HG03175 (cell line): ENCODE results near the gene FLT3LG.

Experiments used
- ATAC-seq: cut with Tn5 transposase; IDR thresholded peaks from one replicate; pipeline ENCODE4 v1.9.1; 2021; ENCODE audit warnings: mild to moderate bottlenecking, moderate library complexity; ENCODE audit not compliant: unreplicated experiment

Gene FLT3LG, protein sequence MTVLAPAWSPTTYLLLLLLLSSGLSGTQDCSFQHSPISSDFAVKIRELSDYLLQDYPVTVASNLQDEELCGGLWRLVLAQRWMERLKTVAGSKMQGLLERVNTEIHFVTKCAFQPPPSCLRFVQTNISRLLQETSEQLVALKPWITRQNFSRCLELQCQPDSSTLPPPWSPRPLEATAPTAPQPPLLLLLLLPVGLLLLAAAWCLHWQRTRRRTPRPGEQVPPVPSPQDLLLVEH

DNA sequence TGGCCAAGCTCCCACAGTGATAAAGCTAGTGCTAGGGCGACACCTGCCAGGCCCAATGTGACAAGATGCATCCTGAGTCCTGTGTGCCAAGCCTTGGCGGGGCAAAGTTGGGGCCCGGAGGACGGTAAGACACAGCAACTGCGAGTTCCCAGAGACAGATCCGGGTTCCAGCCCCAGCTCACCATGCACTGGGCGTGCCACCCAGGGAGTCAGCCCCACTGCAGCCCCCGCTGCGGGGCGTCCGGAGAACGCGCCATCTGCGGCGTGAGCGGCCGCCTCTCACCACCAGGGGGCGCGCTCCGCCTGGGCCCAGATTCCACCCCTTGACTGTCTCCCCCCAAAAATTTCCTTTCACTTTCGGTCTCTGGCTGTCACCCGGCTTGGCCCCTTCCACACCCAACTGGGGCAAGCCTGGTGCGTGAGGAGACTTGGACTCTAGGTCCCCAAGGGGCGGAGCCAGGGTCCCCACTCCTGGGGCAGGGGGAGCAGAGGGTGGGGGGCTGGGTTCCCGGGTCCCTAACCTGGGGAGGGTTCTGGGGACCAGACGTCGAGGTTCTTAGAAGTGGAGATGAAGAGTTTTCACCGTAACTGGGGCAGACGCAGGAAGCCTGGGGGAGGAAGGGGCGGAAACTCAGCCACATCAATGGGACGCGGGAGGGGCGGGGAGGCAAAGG, at the start of gene FLT3LG:
Gene FLT3LG, plus strand, starts transcription at position 348 of the 674 bp plus-strand sequence. CDS start 425 bp downstream, outside the sequence.
- peak; percentile 64 for ATAC-seq

DNA sequence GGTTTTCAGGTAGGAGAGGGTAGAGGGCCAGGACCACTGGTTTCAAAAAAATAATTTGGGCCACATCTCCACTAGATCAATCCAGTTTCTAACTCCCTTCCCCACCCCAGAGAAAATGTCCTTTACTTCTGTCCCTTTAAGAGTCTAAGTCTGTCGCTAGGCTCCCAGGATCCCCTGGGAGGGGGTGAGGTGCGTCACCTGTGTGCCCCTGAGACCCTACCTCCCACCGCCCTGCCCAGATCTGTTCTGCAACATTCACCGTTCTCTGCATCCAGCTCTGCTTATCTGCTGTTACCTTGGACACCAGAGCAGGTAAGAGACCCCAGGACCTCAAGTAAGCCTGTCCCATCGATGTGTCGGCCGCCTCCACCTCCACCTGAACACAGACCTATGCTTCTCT, 48.8 kb upstream of the FLT3LG start, which contains the start of gene GFY:
Gene GFY, plus strand, starts transcription at position 211 of the 400 bp plus-strand sequence. CDS start 1,043 bp downstream, outside the sequence.
- ATAC-seq = no peak

DNA sequence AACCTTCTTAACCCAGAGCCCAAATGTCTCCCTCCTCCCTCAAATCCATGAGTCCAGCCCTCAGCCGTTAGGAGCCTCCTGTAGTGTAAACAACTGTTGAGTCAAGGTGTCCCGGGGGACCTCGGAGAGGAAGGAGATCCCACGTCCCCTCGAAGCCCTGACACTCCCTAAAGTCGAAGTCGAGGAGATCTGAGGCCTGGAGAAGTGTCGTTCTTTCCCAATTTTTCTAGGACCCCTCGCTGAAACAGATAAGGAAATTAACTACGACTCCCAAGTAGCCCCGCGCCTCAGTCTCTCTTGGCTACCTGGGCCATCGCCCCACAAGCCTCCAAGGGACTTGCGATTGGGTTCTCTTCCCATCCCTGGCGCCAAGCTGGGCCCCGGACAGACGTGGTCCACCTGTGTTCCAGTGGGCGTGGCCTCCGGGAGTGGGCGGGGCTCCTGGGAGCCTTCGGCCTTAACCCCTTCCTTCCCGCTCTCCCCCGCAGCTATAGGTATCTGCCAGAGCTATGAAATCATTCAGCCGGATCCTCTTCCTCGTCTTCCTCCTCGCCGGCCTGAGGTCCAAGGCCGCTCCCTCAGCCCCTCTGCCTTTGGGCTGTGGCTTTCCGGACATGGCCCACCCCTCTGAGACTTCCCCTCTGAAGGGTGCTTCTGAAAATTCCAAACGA, 48.0 kb upstream of the FLT3LG start:
- no peak for ATAC-seq

DNA sequence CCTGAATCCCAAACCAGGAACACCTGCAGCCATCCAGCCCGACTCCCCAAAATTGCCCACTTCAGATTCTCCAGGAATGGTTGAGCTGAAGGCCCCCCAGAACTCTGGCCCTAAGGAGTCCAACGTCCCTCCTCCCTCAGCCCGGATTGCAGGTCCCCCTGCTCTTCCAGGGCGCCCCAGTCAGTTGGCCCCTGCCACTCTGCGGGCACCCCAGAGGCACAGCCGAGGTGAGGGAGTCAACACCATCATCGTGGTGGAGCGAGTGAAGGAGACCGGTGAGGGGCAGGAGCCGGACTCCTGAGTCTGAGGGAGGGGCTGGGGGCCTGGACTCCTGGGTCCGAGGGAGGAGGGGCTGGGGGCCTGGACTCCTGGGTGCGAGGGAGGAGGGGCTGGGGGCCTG, 46.7 kb upstream of the FLT3LG start:
- no peak for ATAC-seq

DNA sequence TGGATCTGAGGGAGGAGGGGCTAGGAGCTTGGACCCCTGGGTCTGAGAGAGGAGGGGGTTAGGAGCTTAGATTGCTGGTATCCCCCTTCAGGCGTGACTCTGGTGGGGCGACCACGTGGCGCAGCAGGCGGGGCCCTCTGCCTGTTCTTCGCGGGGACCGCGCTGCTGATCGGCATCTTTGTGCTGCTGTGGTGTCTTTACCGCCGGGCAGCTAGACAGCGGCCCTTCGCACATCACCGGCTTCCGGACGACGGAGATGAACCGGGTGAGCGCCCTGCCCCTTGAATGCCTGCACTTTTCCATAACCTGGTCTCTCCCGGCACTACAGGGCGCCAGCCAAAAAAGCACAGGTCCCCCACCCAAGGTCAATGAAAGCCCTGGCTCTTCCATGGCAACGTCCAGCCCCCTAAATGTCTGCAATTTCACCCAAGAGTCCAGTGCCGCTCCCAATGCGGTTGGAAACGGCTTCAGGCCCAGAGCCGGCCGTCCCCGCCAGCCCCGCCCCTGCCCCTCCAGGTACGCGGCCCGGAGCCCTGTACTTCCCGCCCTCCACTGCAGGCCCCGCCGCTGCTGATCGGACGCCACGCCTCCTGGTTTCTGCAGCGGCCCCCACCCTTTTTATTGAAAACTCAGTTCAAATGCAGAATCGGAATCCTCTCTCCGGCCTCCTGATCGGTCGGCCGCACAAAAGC, 46.0 kb upstream of the FLT3LG start:
- no peak for ATAC-seq

DNA sequence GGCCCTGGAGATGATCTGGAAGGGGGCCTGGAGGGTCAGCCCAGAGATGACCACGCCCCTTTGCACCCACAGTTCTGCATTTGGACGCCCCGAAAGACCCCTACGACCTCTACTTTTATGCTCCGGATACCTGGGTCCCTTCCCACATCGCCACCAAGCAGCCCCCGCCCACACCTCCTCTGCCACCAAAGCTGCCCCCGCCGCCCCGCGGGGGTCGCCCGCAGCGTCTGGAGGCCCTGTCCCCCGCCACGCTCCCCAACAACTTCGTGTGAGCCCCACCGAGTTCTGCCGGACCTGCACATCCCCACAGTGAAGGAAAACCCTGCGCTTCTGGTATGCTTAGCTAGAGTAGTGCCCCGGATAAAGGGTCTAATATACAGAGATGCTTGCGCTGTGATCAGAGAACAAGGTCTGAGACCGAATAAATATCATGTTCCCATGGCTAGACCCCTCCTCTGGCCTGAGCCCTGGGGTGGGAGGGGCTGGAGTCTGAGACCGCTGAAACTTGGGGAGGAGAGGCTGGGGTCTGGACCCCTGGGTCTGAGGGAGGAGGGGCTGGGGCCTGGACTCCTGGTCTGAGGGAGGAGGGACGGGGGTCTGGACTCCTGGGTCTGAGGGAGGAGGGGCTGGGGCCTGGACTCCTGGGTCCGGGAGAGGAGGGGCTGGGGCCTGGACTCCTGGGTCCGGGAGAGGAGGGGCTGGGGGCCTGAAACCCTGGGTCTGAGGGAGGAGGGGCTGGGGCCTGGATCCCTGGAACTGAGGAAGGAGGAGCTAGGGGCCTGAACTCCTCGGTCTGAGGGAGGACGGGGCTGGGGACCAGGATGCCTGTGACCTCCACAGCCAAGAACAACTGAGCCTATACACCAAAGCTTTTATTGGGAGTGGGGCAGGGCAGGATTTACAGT, 45.2 kb upstream of the FLT3LG start:
- ATAC-seq = no peak

DNA sequence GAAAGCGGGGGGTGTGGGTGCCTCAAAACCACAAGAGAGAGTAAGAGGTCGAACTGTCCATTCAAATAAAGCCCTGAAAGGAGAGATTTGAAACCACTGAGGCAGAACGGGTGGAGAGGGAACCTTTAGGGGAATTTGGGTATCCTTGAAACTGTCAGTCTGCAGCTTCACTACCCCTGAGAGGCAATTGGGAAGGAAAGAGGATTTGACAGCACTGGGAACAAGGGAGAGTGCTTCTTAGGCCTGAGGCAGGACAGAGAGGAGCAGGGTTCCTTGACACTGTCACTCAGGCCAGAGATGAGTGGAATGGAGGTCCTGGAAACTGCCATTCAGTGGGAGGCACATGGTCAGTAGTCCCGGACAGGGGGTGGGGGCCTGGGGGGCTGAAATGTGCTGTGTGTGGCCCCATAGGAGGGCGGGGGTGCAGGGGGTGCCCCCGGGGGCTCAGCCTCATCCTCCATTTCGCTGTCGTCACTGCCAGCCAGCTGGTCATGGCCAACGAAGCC, 43.8 kb upstream of the FLT3LG start:
- ATAC-seq = no peak

DNA sequence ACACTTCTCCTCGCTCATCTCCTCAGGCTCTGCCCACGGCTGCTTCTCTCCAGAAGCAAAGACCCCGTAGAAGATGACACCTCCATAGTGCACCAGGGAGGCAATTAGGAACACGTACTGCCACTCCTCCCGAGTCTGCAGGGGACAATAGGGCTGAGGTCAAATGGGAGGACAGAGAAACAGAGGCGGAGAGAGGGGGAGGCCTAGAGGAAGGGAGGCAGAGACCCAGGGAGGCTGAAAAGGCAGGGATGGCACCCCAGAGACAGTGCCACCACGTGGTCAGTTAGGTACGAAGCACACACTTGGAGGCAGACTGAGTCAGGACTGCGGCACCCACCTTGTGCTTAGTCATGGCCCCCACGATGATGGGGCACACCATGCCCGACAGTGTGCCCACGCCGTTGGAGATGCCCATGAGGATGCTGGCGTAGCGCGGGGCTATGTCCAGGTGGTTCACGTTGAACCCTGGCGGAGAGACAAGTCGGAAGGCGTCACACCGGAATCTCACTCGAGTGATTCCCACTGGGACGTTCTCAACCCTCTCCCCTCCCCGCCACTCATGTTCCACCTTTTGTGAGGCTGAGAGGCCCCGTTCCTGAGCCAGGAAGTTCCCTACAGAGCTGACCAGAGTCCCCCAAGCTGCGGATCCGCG, 43.2 kb upstream of the FLT3LG start:
- ATAC-seq = no peak

DNA sequence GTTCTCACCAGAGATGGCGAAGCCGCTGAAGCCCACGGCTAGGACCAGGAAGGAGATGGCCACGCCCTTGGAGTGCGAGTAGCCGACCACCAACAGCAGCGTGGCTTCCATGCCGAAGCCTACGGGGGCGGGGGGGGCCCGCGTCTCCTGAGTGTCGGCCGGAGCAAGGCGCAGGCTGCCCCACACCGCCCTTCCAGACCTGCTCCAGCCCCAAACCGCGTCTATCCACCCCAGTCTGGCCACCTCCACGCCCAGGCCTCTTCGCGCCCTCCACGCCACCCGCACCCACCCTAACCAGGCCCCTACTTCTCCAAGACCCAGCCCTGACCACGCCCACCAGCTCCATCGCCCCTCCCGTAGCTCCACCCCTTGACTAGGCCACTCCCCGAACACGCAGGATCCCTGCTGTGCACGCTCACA, 42.7 kb upstream of the FLT3LG start:
- no peak for ATAC-seq

DNA sequence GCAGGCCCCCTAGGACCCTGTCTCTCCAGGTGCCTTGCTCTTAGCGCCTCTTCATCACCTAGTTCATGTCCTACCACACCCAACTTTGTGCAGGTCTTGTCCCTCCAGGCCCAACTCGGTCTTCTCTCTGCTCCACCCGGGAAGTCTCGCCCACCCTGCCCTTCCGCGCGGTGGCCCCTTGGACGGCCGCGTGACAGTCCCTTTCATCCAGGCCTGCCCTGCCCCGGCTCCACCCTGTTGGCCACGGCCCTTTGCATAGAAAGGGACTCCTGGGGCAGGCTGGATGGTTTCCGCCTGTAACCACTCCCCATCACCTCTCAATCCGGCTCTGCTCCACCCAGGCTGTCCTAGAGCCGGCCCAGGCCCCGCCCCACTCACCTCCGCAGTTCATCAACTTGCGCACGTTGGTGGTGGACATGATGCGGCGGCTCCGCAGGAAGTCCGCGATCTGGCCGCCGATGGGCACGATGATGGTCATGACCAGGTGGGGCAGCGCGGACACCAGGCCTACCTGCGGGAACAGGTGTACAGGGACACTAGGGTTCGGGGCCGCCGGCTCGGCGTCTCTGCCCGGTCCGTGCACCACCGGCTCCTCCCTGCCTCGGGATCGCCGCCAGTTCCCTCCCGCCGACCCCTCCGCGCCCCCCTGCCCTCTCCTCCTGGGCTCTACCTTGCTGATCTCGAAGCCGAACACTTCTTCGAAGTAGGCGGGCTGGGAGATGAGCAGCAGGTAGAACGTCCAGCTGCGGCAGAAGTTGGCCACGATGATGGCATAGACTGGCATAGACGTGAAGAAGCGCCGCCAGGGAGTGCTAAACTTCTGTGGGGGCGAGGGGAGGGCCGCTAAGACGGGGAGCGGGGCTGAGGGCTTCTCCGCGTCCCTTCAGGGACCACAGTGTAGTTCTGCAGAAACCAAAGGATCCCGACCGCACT, 41.6 kb upstream of the FLT3LG start:
- no peak for ATAC-seq

DNA sequence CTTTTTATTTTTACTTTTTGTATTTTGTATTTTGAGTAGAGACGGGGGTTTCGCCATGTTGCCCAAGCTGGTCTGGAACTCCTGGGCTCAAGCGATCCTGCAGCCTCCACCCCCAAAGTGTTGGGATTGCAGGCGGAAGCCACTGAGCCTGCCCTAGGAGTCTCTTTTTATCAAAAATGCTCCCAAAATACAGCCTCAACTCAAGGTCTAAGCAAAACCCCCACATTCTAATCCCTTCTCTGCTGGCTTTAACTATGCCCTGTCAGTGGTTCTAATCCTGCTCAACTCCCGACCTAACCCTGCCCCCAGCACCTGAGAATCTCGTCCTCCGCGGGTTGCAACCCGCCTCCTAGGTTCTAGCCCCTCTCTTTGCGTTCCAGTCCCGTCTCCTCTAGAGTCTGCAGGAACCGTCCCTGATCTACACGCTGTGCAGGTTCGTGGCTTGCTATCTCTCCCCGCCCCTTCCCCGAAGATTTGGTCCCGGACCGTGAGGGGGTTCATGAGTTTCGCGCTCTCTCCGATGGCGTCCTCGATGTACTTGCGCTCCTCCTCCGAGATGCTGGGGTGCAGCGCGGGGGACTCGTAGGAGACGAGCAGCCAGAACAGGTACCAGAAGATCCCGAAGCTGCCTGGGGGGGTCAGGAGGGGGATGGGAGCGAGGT, 40.6 kb upstream of the FLT3LG start:
- no peak for ATAC-seq

DNA sequence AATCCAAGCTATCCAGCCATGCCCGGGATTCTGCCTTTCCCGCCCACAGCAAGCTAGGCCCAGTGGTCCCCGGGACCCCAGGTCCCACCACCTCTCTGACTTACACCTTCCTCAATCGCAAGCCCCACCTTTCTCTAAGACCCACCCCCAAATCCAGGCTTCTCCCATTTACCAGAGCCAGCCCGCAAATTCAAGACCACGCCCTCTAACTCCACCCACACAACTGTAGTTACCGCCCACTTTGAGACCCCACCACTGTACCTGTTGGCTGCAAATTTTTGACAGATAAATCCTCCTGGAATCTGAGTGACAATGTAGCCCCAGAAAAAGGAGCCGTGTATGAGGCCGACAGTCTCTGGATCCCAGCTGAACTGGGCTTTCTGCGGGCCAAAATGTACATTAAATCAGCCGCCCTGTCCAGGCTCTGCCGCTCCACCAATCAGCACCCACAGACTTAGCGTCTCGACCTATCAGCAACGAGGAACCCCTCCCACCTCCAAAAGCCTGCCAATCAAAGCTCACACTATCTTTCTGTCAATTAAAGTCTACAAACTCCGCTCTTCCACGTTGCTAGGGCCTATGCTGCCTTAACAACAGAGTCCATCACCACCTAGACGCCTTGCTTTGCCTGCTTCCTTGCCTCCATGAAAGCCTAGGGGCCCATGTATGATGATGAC, 39.0 kb upstream of the FLT3LG start:
- no peak for ATAC-seq

DNA sequence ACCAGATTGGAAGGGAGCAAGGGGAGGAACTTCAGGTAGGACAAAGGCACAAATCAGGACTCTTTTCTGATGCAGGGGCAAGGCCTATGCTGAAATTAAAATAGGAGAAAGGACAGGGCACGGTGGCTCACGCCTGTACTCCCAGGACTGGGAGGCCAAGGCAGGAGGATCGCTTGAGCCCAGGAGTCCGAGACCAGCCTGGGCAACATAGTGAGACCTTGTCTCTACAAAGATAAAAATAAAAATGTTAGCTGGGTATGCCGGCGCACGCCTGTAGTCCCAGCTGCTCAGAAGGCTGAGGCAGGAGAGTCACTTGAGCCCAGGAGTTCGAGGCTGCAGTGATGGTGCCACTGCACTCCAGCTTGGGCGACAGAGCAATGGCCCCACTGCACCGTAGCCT, 38.3 kb upstream of the FLT3LG start:
- no peak for ATAC-seq

DNA sequence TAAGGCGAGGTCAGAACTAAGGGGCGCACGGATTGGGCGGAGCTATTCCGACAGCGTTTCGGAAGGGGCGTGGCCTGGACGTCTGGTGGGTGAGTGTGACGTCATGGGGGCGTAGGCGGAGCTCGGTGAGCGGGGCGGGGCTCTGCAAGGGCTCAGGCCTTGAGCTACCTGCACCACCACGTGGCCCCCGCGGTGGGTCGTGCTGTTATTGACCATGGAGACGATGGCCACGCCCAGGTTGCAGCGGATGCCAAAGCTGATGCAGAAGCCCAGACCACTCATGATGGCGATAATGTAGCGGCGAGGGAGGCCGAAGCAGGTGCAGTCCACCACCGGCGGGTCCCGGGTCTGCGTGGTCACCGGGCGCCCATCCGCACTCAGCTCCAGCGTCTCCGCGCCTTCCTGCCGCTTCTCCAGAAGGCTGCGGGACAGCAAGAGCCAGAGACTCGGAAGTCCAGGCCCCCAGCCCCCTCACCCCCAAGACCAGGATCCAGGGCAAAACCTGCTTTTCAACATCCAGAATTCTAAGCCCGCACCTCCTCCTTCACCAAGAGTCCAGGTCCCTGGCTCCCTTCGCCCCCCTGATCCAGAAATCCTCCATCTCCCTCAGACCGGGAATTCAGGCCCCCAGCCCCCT, 37.5 kb upstream of the FLT3LG start:
- ATAC-seq = no peak

DNA sequence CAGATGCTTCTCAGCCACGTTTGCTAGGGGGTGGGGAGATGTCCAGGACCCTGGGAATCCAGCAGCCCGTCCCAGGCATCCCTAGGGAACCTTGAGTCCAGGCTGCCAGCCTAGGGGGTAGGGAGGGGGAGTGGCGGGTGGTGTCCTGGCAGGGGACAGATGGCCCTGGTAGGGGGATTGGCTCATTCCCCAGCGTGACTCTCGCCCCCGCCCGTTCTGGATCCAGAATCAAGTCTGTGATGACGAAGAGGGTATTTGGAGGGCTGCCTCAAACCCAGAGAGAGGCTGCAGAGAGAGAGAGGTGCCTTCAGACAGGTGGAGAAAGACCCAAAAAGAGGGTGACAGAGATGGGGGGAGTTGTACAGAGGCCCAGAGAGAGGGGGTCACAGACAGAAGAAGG, 36.8 kb upstream of the FLT3LG start:
- no peak for ATAC-seq

DNA sequence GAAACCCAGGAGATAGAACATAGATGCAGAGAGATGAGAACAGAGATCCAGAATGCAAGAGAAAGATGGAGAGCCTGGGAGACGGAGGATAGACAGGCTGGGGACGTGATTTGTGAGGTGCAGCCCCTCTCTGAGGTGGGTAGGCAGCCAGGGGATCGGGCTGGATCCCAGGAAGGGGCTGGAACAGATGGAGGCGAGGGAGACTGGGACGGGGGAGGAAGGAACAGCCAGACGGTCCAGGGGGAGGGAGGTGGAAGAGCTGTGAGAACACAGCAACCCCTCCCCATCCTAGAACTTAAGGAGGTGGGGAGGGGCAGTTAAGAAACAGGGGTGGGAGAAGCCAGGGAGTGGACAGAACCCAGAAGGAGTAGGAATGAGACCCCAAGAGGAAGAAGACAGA, 35.8 kb upstream of the FLT3LG start:
- ATAC-seq = no peak

DNA sequence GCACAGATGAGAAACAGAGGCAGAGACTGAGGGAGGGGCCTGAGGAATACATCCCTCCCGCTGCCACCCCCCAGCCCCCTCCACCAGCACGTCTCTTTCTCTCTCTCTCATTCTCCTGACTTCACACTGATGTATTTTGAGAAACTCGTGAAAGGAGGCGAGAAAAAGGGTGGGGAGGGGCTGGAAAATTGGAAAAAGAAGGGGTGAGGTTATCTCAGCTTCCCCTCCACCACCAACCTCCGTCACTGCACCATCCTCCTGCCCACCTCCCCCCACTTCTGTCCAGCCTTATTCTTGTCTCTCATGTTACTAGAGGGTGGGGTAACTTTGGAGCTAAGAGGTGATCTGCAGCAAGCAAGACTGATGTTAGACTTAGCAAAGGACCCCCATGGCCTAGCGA, 34.2 kb upstream of the FLT3LG start:
- ATAC-seq = no peak
